Smooth muscle cell (in vitro differentiated cells): ENCODE measurements around the gene SDK1. TPM values are rescaled to one million over a fixed set of nuclear protein-coding genes. Genes with fewer than 3 reads are reported as not detected.

ENCODE experiments used
- DNase-seq: peaks from one replicate; lab custom pipeline; 2025; ENCODE audit not compliant: unreplicated experiment; lab: John Stamatoyannopoulos, UW
- H2AFZ ChIP-seq: fragments of 200-600 bp; sonication (generic); 2 replicates; pipeline ENCODE4 v1.6.0; 2016; ENCODE audit warnings: antibody characterized with exemption, low read depth, mild to moderate bottlenecking
- H3F3A ChIP-seq: fragments of 200-600 bp; sonication (generic); 2 replicates; pipeline ENCODE4 v1.6.0; 2017; ENCODE audit warnings: antibody characterized with exemption, low read depth
- H3K27ac ChIP-seq: fragments of 200-600 bp; sonication (generic); 2 replicates; pipeline ENCODE4 v1.5.1; 2016; ENCODE audit warnings: low read depth, mild to moderate bottlenecking
- H3K27me3 ChIP-seq: fragments of 200-600 bp; sonication (generic); 2 replicates; pipeline ENCODE4 v1.6.1; 2016; ENCODE audit warnings: low read depth, mild to moderate bottlenecking
- H3K36me3 ChIP-seq: fragments of 200-600 bp; sonication (generic); 2 replicates; pipeline ENCODE4 v1.5.1; 2016; ENCODE audit warnings: low read depth
- H3K4me1 ChIP-seq: fragments of 200-600 bp; sonication (generic); 2 replicates; pipeline ENCODE4 v1.5.1; 2016; ENCODE audit warnings: low read depth
- H3K4me2 ChIP-seq: fragments of 200-600 bp; sonication (generic); 2 replicates; pipeline ENCODE4 v1.6.0; 2016; ENCODE audit warnings: mild to moderate bottlenecking
- H3K4me3 ChIP-seq: fragments of 200-600 bp; sonication (generic); 2 replicates; pipeline ENCODE4 v1.5.1; 2016; ENCODE audit warnings: mild to moderate bottlenecking
- H3K79me2 ChIP-seq: fragments of 200-600 bp; sonication (generic); 2 replicates; pipeline ENCODE4 v1.6.0; 2016; ENCODE audit warnings: low read depth, mild to moderate bottlenecking
- H3K9ac ChIP-seq: fragments of 200-600 bp; sonication (generic); 2 replicates; pipeline ENCODE4 v1.6.0; 2016; ENCODE audit warnings: low read depth
- H3K9me3 ChIP-seq: fragments of 200-600 bp; sonication (generic); replicated peaks from 2 replicates; pipeline ENCODE4 v1.5.1; 2016; ENCODE audit warnings: low read depth
- H4K20me1 ChIP-seq: fragments of 200-600 bp; sonication (generic); 2 replicates; pipeline ENCODE4 v1.6.0; 2016; ENCODE audit warnings: low read depth
- WGBS: methylation state at CpG from one replicate; pipeline ENCODE4 v1.1.7; 2016; ENCODE audit warnings: low lambda C conversion rate; 5-methylcytosine and 5-hydroxymethylcytosine counted together
- polyA plus RNA-seq: library from polyadenylated mRNA; unstranded; fragments of >200 nt; fragmentation: Nextera tagmentation; extraction: Ambion mirVana; gene quantifications from 2 replicates; pipeline ENCODE4 v1.2.1, GENCODE V29; 2016
- total RNA-seq: library from RNA; depleted of rRNA; stranded (reverse); fragments of >200 nt; gene quantifications from 2 replicates; pipeline ENCODE4 v1.2.3, GENCODE V29; 2014
- TF ChIP-seq, protein P1 (sequence below): fragments of 200-600 bp; sonication (generic); IDR thresholded peaks from 2 replicates; pipeline ENCODE4 v1.5.1; 2017; ENCODE audit warnings: borderline replicate concordance, mild to moderate bottlenecking, antibody characterized with exemption; ENCODE audit not compliant: insufficient read depth, poor library complexity, severe bottlenecking

The SDK1 gene
- total and polyA plus RNA-seq, 2 experiments from 2014 or later = 1.1 to 2.5 TPM

DNA sequence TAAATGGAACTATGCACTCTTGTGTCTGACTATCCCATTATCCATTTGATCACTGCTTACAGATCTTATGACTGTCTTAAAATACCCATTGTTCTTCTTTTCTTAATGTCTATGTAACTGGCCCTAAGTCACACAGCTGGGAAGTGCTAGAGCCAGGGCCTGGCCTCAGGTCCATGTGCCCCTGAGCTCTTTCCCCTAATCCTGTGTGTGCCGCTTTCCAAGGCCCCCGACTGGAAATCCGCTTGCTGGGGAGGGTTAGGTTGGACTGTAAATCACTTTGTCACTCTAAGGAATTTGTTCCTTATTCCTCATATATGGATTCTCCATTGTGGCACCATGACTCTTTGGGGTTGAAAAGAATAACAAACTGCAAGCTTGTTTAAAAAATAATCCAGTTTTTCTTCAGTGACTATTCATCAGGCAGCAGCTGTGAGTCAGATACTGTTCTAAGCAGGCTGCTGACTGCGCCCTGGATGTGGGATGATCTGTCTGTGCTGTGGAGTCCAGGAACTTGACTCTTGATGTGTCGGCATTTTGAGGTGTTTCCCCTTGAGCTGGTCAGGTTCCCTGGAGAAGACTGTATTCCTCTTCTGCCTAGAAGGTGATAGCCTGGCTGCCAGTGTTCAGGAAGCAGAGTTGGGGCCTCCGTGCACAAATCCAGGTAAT, 236.3 kb downstream of the SDK1 start:
- DNase-seq = no peak
- H3F3A ChIP-seq = no peaks in the 10 kb centered on the region
- no peaks in the 10 kb centered on the region for H4K20me1 ChIP-seq
- H3K27me3 ChIP-seq = no peaks in the 10 kb centered on the region
- peaks cover 4% of the 10 kb centered on the region for H3K4me1 ChIP-seq
- peak overlapping the region; percentile 38 for H3K4me2 ChIP-seq
- H3K4me3 ChIP-seq = no peak overlapping the region
- WGBS = 39% methylated on average over 6 of the region's 6 CpGs
- peak overlapping the region; percentile 70 for H2AFZ ChIP-seq
- no peak overlapping the region for H3K9ac ChIP-seq
- peak overlapping the region; percentile 51 for H3K27ac ChIP-seq
- no peaks in the 10 kb centered on the region for H3K79me2 ChIP-seq
- H3K9me3 ChIP-seq = no peaks in the 10 kb centered on the region
- no peaks in the 10 kb centered on the region for H3K36me3 ChIP-seq
- TF ChIP-seq, protein P1, sequence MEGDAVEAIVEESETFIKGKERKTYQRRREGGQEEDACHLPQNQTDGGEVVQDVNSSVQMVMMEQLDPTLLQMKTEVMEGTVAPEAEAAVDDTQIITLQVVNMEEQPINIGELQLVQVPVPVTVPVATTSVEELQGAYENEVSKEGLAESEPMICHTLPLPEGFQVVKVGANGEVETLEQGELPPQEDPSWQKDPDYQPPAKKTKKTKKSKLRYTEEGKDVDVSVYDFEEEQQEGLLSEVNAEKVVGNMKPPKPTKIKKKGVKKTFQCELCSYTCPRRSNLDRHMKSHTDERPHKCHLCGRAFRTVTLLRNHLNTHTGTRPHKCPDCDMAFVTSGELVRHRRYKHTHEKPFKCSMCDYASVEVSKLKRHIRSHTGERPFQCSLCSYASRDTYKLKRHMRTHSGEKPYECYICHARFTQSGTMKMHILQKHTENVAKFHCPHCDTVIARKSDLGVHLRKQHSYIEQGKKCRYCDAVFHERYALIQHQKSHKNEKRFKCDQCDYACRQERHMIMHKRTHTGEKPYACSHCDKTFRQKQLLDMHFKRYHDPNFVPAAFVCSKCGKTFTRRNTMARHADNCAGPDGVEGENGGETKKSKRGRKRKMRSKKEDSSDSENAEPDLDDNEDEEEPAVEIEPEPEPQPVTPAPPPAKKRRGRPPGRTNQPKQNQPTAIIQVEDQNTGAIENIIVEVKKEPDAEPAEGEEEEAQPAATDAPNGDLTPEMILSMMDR = no peak

DNA sequence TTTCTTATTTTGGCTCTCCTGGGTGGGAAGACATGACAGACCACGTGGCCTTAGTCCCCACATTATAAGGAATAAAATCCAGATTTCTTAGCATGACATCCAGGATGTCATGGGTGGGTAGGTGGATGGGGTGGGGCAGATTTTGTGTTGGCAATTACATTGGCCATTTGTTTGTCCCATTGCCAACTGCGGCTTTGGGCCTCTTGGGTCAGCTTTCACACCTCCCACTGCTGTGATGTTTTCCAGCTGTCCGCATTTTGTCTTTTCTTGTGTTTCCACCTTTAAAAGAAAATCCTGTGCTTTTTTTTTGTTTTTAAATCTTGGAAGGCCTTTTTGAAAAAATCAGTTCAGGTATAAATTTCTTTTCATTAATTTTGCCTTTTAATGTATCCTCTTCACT, 237.0 kb downstream of the SDK1 start:
- H3K27ac ChIP-seq = no peak overlapping the region
- H2AFZ ChIP-seq = peak overlapping the region; percentile 70
- H3K4me1 ChIP-seq = peaks cover 4% of the 10 kb centered on the region
- no peaks in the 10 kb centered on the region for H3K79me2 ChIP-seq
- H3K9ac ChIP-seq = no peak overlapping the region
- H3K36me3 ChIP-seq = no peaks in the 10 kb centered on the region
- H3K27me3 ChIP-seq = no peaks in the 10 kb centered on the region
- H3F3A ChIP-seq = no peaks in the 10 kb centered on the region
- TF ChIP-seq, protein P1 = no peak
- H3K4me3 ChIP-seq = no peak overlapping the region
- H4K20me1 ChIP-seq = no peaks in the 10 kb centered on the region
- 98% methylated on average over 3 of the region's 3 CpGs for WGBS
- no peak for DNase-seq
- no peaks in the 10 kb centered on the region for H3K9me3 ChIP-seq
- H3K4me2 ChIP-seq = no peak overlapping the region

DNA sequence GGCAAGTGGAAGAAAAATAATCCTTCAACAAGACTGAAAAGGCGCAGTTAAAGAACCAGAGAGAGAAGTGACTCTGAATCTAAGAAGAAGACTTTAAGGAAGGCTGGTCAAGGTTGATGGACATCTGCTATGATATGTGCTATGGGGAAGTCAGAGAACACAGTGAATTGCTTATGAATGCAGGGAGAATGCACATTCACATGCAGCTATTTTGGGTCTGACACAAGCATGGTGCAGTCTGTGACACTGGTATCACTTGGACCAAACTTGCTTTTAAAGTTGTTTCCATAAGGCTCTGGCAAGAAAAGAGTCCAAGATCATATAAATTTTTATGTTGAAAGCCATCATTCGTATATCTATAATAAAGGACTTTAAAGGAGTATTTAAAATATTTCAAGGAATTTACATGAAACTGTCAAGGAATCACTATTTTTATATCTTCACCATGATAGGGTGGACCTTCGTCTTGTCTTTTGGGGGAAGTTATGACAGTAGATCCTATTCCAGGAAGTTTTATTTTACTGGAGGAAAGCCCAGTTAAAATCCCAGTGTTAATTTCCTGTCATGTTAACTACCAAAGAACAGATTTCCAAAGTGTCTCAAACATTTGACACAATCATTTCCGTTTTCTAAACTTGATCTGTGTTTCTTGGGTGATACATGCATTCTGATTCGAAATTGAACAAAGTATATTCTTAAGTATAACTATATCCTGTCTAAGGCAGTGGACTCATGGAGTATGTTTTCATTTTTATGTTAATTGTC, 239.6 kb downstream of the SDK1 start:
- 82% methylated on average over 5 of the region's 5 CpGs for WGBS
- H2AFZ ChIP-seq = no peak overlapping the region
- H3K4me1 ChIP-seq = peaks cover 4% of the 10 kb centered on the region
- H4K20me1 ChIP-seq = no peaks in the 10 kb centered on the region
- no peak overlapping the region for H3K27ac ChIP-seq
- no peaks in the 10 kb centered on the region for H3F3A ChIP-seq
- no peaks in the 10 kb centered on the region for H3K79me2 ChIP-seq
- H3K9ac ChIP-seq = no peak overlapping the region
- H3K4me3 ChIP-seq = no peak overlapping the region
- H3K27me3 ChIP-seq = no peaks in the 10 kb centered on the region
- TF ChIP-seq, protein P1 = no peak
- DNase-seq = no peak
- H3K36me3 ChIP-seq = no peaks in the 10 kb centered on the region
- H3K4me2 ChIP-seq = no peak overlapping the region
- H3K9me3 ChIP-seq = no peaks in the 10 kb centered on the region

DNA sequence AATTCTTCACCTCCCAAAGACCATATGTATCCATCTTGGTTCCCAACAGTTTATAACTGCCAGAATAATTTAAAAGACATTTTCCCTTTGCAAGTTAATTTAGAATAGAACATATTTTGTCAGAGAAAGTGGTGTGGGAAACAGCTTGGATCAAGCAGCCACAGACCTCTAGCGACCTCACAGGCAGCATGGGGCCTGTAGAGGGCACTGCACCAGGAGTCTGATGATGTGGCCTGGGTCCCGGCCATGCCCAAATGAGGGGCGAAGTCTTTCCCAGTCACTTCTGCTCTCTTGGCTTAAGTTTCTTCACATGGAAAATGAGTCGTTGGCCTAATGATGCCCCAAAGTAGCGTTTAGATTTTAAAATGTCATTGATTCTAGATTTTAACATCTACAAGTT, 243.2 kb downstream of the SDK1 start:
- Histone ChIP-seq H3K36me3 (no peaks in the 10 kb centered on the region), H2AFZ (no peak overlapping the region), H3K27ac (no peak overlapping the region), H3K9me3 (no peaks in the 10 kb centered on the region), H3K4me1 (no peaks in the 10 kb centered on the region), H4K20me1 (no peaks in the 10 kb centered on the region), H3K27me3 (no peaks in the 10 kb centered on the region), H3F3A (no peaks in the 10 kb centered on the region), H3K4me2 (no peak overlapping the region), H3K9ac (no peak overlapping the region), H3K4me3 (no peak overlapping the region), H3K79me2 (no peaks in the 10 kb centered on the region)
- TF ChIP-seq, protein P1 = no peak
- DNase-seq = no peak
- 71% methylated on average over 5 of the region's 5 CpGs for WGBS
